Measurements from ENCODE around the gene ATXN7L3B. TPM values are rescaled to one million over a fixed set of nuclear protein-coding genes. Genes with fewer than 3 reads are reported as not detected.

ATXN7L3B gene
- polyA plus RNA-seq, 1 donor from 2014 or later: 20.3 TPM

DNA sequence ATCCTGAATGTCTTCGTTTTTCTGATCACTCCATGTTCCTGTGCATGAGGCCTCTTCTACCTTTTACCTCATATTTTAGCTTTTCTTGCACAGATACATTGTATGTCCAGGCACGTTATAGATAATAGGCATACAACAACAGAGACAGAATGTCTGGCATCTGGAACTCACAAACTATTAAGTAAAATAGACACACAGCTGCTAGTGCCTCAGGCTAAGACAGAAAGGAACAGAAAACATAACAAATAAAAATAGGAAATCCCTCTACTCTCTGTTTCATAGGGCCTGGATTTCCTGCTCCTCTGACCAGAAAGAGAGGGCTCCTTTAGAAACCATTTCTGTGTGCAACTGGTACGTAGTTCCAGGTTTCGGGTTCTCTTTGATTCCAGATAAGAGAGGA, 48.6 kb downstream of the ATXN7L3B start:
- no peak overlapping the region for H3K4me3 Mint-ChIP-seq
- H3K9me3 Mint-ChIP-seq: no peaks in the 10 kb centered on the region
- no peak overlapping the region for H3K27ac Mint-ChIP-seq
- H3K36me3 Mint-ChIP-seq: no peaks in the 10 kb centered on the region
- no peaks in the 10 kb centered on the region for H3K4me1 Mint-ChIP-seq
- H3K27me3 Mint-ChIP-seq: no peaks in the 10 kb centered on the region

Measured in IgD-negative memory B cell (primary cell).